Caco-2 (cell line): ENCODE results near the gene LRP1B. TPM values are rescaled to one million over a fixed set of nuclear protein-coding genes. Genes with fewer than 3 reads are reported as not detected.

Source experiments
- BruUV-seq: library from RNA; stranded (reverse); fragments of 400-500 nt; replicated peaks from 2 replicates; lab custom pipeline; 2021; lab: Mats Ljungman, UMichigan
- CTCF ChIA-PET: fragments of 300-600 bp; sonication (Branson Sonifier 250); formaldehyde crosslinking; loops from one replicate; lab custom pipeline; 2022; ENCODE audit warnings: antibody characterized with exemption; lab: Charles Lee
- POLR2A ChIA-PET: fragments of 300-600 bp; sonication (Branson Sonifier 250); formaldehyde crosslinking; loops from one replicate; lab custom pipeline; 2022; ENCODE audit warnings: antibody characterized with exemption; lab: Charles Lee
- DNase-seq, 2 experiments: peaks; one replicate each; pipeline versions ENCODE4 v3.0.0 to v3.0.0-alpha.2; 2020 to 2022
- H3K27me3 ChIP-seq: replicated peaks from 2 replicates; pipeline ENCODE4 v1.6.0; 2011; ENCODE audit warnings: low read length; ENCODE audit not compliant: control insufficient read depth, insufficient read depth
- H3K36me3 ChIP-seq: 2 replicates; pipeline ENCODE4 v1.5.1; 2011; ENCODE audit warnings: low read length; ENCODE audit not compliant: control insufficient read depth, insufficient read depth
- H3K4me1 ChIP-seq: fragments of 250-450 bp; sonication (Bioruptor Pico); 2 replicates; pipeline ENCODE4 v1.5.1; 2020; ENCODE audit warnings: mild to moderate bottlenecking
- H3K4me3 ChIP-seq: 2 replicates; pipeline ENCODE4 v1.5.1; 2011; ENCODE audit warnings: low read depth, mild to moderate bottlenecking, control low read depth, low read length
- H3K9me3 ChIP-seq: fragments of 250-450 bp; sonication (Bioruptor Pico); 2 replicates; pipeline ENCODE4 v1.5.1; 2020; ENCODE audit warnings: mild to moderate bottlenecking, moderate library complexity
- H3K27ac Mint-ChIP-seq: one replicate; pipeline ENCODE4 v1.8.0; 2022; ENCODE audit warnings: mixed read lengths; ENCODE audit not compliant: unreplicated experiment
- H3K27me3 Mint-ChIP-seq: one replicate; pipeline ENCODE4 v1.8.0; 2022; ENCODE audit warnings: mixed read lengths; ENCODE audit not compliant: insufficient read depth, unreplicated experiment
- H3K36me3 Mint-ChIP-seq: one replicate; pipeline ENCODE4 v1.8.0; 2022; ENCODE audit warnings: mild to moderate bottlenecking, mixed read lengths; ENCODE audit not compliant: insufficient read depth, unreplicated experiment
- H3K4me1 Mint-ChIP-seq: one replicate; pipeline ENCODE4 v1.8.0; 2022; ENCODE audit warnings: low read depth, mixed read lengths; ENCODE audit not compliant: unreplicated experiment
- H3K4me3 Mint-ChIP-seq: one replicate; pipeline ENCODE4 v1.8.0; 2022; ENCODE audit warnings: mild to moderate bottlenecking, moderate library complexity, mixed read lengths; ENCODE audit not compliant: unreplicated experiment
- H3K9me3 Mint-ChIP-seq: one replicate; pipeline ENCODE4 v1.8.0; 2022; ENCODE audit warnings: mixed read lengths; ENCODE audit not compliant: unreplicated experiment
- CTCF ChIP-seq, 2 experiments: fragments of 200-600 bp in 1 of 2; IDR thresholded peaks; 1 replicate in 1 of 2; 2 replicates in 1 of 2; pipeline versions ENCODE4 v1.5.1 to v1.8.0; 2011 to 2022; ENCODE audit warnings: antibody characterized with exemption in 1 of 2, control low read depth in 1 of 2, inconsistent platforms in 1 of 2, low read depth in 1 of 2, low read length in 1 of 2, mild to moderate bottlenecking in 1 of 2, moderate library complexity in 1 of 2; ENCODE audit not compliant: insufficient read depth in 1 of 2, severe bottlenecking in 1 of 2, unreplicated experiment in 1 of 2
- intact Hi-C: fragments of 100-400 bp; cut with micrococcal nuclease; formaldehyde crosslinking; loops from one replicate; pipeline ENCODE4 v1.10.0; 2022; ENCODE audit not compliant: unreplicated experiment
- total RNA-seq: library from RNA; stranded (reverse); gene quantifications from 2 replicates; pipeline ENCODE4 v1.2.3, GENCODE V29; 2022

Gene LRP1B
- total RNA-seq, 1 experiment from 2014 or later, result not detected

GRCh38 chr2:141610564-141611175, 520.1 kb downstream of the LRP1B start:
- Histone ChIP-seq H3K27me3 (no peaks in the 10 kb centered on the region), H3K36me3 (no peaks in the 10 kb centered on the region), H3K4me1 (no peaks in the 10 kb centered on the region), H3K4me3 (no peak overlapping the region), H3K9me3 (no peaks in the 10 kb centered on the region)
- H3K36me3 Mint-ChIP-seq, result no peaks in the 10 kb centered on the region
- no peak for DNase-seq
- TF ChIP-seq CTCF (IDR thresholded peaks at IDR 0.05; ENCODE audit: insufficient read depth in 1 of 2, low read depth in 1 of 2, low read length in 1 of 2, severe bottlenecking in 1 of 2, unreplicated experiment in 1 of 2), result no peak
- intact Hi-C loops, result no loop called here
- no TSS peak for BruUV-seq
- no peaks in the 10 kb centered on the region for H3K4me1 Mint-ChIP-seq
- H3K27ac Mint-ChIP-seq, result no peak overlapping the region
- ChIA-PET POLR2A (no interaction called here), CTCF (interaction anchor here (0.9 kb wide), 1 partner anchor 50 kb away, joined by 3 read pairs; no protein-coding TSS in a partner anchor)
- H3K9me3 Mint-ChIP-seq, result no peaks in the 10 kb centered on the region
- no peak overlapping the region for H3K4me3 Mint-ChIP-seq
- no peaks in the 10 kb centered on the region for H3K27me3 Mint-ChIP-seq

GRCh38 chr2:141605163-141605562, 525.7 kb downstream of the LRP1B start:
- Mint-ChIP-seq H3K4me1 (no peaks in the 10 kb centered on the region), H3K4me3 (no peak overlapping the region), H3K9me3 (no peaks in the 10 kb centered on the region), H3K36me3 (no peaks in the 10 kb centered on the region), H3K27ac (no peak overlapping the region), H3K27me3 (peaks cover 7% of the 10 kb centered on the region)
- Histone ChIP-seq H3K4me3 (no peak overlapping the region), H3K27me3 (no peaks in the 10 kb centered on the region), H3K4me1 (no peaks in the 10 kb centered on the region), H3K36me3 (no peaks in the 10 kb centered on the region), H3K9me3 (no peaks in the 10 kb centered on the region)
- BruUV-seq, result no TSS peak
- intact Hi-C loops, result no loop called here
- POLR2A ChIA-PET, result no interaction called here
- DNase-seq, result no peak
- no peak for TF ChIP-seq CTCF (IDR thresholded peaks at IDR 0.05; ENCODE audit: insufficient read depth in 1 of 2, low read depth in 1 of 2, low read length in 1 of 2, severe bottlenecking in 1 of 2, unreplicated experiment in 1 of 2)
- CTCF ChIA-PET, result no interaction called here

- CTCF ChIA-PET, result no interaction called here
- DNase-seq, result no peak
- intact Hi-C loops, result no loop called here
- POLR2A ChIA-PET, result no interaction called here
- peaks cover 11% of the 10 kb centered on the region for H3K27me3 Mint-ChIP-seq
- no peaks in the 10 kb centered on the region for H3K9me3 ChIP-seq
- no peaks in the 10 kb centered on the region for H3K36me3 Mint-ChIP-seq
- TF ChIP-seq CTCF (IDR thresholded peaks at IDR 0.05; ENCODE audit: insufficient read depth in 1 of 2, low read depth in 1 of 2, low read length in 1 of 2, severe bottlenecking in 1 of 2, unreplicated experiment in 1 of 2), result no peak
- no peak overlapping the region for H3K4me3 ChIP-seq
- BruUV-seq, result no TSS peak
- H3K4me3 Mint-ChIP-seq, result no peak overlapping the region
- no peaks in the 10 kb centered on the region for H3K9me3 Mint-ChIP-seq
- H3K27ac Mint-ChIP-seq, result no peak overlapping the region
- H3K4me1 ChIP-seq, result no peaks in the 10 kb centered on the region
- H3K27me3 ChIP-seq, result no peaks in the 10 kb centered on the region
- no peaks in the 10 kb centered on the region for H3K4me1 Mint-ChIP-seq
- no peaks in the 10 kb centered on the region for H3K36me3 ChIP-seq
Observed at GRCh38 chr2:141601511-141602152, 529.2 kb downstream of the LRP1B start.
